Gastrocnemius medialis (tissue), 4 donors: ENCODE results near the gene ARHGAP40.

Experiments
- POLR2A ChIP-seq, 2 donors: fragments of 450-650 bp; IDR thresholded peaks; one replicate each; pipeline ENCODE4 v1.6.1; 2017; ENCODE audit warnings: antibody characterized with exemption in 2 of 2, mild to moderate bottlenecking in 2 of 2, moderate library complexity in 2 of 2
- TF ChIP-seq, protein P1 (sequence below), 5 experiments: fragments of 450-650 bp in 3 of 5; fragments of 200-600 bp in 2 of 5; sonication (generic) in 2 of 5; IDR thresholded peaks in 4 of 5; conservative IDR thresholded peaks in 1 of 5; 1 replicate in 4 of 5; 2 replicates in 1 of 5; pipeline ENCODE4 v1.5.1; 2016 to 2019; ENCODE audit warnings: antibody characterized with exemption in 5 of 5, mild to moderate bottlenecking in 3 of 5, moderate library complexity in 3 of 5

DNA sequence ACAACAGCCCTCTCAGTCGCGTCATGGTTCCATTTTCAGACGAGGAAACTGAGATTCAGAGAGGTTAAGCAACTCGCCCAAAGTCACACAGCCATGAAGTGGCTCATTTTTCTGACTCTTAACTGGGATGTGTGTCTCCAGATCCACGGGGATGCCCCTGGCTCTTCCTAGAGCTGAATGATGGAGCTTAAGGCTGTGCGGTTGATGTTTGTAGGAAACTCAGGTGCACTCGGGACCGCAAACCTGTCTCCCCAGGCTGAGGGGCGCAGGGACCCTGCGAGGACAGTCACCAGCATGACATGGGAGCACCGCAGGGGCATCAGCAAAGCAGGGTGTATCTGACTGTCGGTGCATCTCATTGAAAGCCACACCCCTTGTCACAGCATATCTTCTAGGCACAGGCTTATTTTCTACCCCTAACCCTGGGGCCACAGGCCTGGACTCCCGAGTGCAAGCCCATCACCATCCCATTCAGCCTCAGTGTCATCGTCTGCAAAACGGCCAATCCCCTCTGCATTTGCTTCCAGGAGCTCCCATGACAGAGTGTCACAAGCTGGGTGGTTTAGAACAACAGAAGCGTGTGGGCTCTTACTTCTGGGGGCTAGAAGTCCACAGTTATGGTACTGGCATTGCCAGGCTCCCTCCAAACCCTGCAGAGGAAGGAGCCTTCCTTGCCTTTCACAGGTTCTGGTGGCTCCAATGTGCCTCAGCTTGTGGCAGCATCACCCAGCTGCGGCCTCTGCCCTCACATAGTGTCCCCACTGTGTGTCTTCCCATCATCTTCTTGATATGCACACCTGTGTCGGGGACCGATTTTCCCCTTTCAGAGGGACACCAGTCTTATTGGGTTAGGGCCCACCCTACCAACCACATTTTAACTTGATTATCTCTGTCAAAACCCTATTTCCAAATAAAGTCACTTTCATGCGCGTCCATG, 9.9 kb upstream of the ARHGAP40 start:
- TF ChIP-seq, protein P1, sequence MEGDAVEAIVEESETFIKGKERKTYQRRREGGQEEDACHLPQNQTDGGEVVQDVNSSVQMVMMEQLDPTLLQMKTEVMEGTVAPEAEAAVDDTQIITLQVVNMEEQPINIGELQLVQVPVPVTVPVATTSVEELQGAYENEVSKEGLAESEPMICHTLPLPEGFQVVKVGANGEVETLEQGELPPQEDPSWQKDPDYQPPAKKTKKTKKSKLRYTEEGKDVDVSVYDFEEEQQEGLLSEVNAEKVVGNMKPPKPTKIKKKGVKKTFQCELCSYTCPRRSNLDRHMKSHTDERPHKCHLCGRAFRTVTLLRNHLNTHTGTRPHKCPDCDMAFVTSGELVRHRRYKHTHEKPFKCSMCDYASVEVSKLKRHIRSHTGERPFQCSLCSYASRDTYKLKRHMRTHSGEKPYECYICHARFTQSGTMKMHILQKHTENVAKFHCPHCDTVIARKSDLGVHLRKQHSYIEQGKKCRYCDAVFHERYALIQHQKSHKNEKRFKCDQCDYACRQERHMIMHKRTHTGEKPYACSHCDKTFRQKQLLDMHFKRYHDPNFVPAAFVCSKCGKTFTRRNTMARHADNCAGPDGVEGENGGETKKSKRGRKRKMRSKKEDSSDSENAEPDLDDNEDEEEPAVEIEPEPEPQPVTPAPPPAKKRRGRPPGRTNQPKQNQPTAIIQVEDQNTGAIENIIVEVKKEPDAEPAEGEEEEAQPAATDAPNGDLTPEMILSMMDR (IDR thresholded peaks at IDR 0.05 in 4 of 5, conservative IDR thresholded peaks at IDR 0.05 in 1 of 5) = no peak
- no peak for TF ChIP-seq POLR2A (IDR thresholded peaks at IDR 0.05)
